Lower leg skin (tissue), 4 donors: ENCODE measurements around the gene ZNF462. TPM values are rescaled to one million over a fixed set of nuclear protein-coding genes. Genes with fewer than 3 reads are reported as not detected.
A peak's percentile ranks its signal among the peaks of the same experiment; 100 is the strongest.

ENCODE experiments used
- DNase-seq, 2 donors: peaks; one replicate each; pipeline ENCODE4 v3.0.0-alpha.2; 2019; ENCODE audit warnings: low spot score in 2 of 2
- H3K4me3 ChIP-seq: fragments of 200-600 bp; sonication (generic); 2 replicates; pipeline ENCODE4 v1.5.1; 2017; ENCODE audit warnings: mild to moderate bottlenecking, low read depth; ENCODE audit not compliant: poor library complexity, severe bottlenecking
- POLR2A ChIP-seq, 2 donors: fragments of 450-650 bp; IDR thresholded peaks; one replicate each; pipeline ENCODE4 v1.6.1; 2016 to 2017; ENCODE audit warnings: antibody characterized with exemption in 2 of 2, mild to moderate bottlenecking in 1 of 2, moderate library complexity in 1 of 2
- WGBS, 2 donors: methylation state at CpG; one replicate each; pipeline ENCODE4 v1.1.5; 2018; 5-methylcytosine and 5-hydroxymethylcytosine counted together
- intact Hi-C: fragments of 100-400 bp; cut with DNase I; formaldehyde crosslinking; loops from one replicate; pipeline ENCODE4 v1.15.0; 2023; ENCODE audit warnings: low total_unique reads
- total RNA-seq, 4 donors: library from RNA; depleted of rRNA; stranded (reverse); fragments of >200 nt; gene quantifications; one replicate each; pipeline ENCODE4 v1.1.0, GENCODE V29; 2016
- TF ChIP-seq, protein P1 (sequence below), 3 donors: fragments of 450-650 bp; IDR thresholded peaks; one replicate each; pipeline ENCODE4 v1.5.1; 2016; ENCODE audit warnings: antibody characterized with exemption in 3 of 3, mild to moderate bottlenecking in 3 of 3, moderate library complexity in 2 of 3

ZNF462 gene
- total RNA-seq, 4 donors from 2014 or later: 13.3 to 19.9 (median 16.2) TPM

DNA sequence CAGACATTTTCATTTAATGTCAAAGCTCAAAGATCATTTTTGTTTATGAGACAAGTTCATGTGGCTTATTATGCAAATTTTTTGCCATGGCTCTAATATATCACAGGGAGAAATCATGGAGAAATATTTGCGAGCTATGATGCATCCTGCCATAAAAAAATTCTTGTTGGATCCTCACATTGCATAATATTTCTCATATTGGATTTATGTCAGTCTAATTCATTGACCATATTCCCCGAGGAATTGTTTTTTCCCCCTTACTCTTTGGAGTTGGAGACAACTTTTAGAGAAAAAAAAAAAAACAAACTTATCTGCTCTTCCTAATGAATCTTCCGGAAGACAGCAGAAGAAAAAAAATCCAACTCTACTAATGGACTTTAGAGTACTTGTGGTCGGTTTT, 4.3 kb downstream of the ZNF462 start:
- intact Hi-C loops: no loop called here
- DNase-seq: no peak
- no peak overlapping the region for H3K4me3 ChIP-seq
- 79 to 82% methylated on average over 4 of the region's 4 CpGs for WGBS, 2 donors
- TF ChIP-seq POLR2A (IDR thresholded peaks at IDR 0.05): no peak
- TF ChIP-seq, protein P1, sequence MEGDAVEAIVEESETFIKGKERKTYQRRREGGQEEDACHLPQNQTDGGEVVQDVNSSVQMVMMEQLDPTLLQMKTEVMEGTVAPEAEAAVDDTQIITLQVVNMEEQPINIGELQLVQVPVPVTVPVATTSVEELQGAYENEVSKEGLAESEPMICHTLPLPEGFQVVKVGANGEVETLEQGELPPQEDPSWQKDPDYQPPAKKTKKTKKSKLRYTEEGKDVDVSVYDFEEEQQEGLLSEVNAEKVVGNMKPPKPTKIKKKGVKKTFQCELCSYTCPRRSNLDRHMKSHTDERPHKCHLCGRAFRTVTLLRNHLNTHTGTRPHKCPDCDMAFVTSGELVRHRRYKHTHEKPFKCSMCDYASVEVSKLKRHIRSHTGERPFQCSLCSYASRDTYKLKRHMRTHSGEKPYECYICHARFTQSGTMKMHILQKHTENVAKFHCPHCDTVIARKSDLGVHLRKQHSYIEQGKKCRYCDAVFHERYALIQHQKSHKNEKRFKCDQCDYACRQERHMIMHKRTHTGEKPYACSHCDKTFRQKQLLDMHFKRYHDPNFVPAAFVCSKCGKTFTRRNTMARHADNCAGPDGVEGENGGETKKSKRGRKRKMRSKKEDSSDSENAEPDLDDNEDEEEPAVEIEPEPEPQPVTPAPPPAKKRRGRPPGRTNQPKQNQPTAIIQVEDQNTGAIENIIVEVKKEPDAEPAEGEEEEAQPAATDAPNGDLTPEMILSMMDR (IDR thresholded peaks at IDR 0.05): no peak

DNA sequence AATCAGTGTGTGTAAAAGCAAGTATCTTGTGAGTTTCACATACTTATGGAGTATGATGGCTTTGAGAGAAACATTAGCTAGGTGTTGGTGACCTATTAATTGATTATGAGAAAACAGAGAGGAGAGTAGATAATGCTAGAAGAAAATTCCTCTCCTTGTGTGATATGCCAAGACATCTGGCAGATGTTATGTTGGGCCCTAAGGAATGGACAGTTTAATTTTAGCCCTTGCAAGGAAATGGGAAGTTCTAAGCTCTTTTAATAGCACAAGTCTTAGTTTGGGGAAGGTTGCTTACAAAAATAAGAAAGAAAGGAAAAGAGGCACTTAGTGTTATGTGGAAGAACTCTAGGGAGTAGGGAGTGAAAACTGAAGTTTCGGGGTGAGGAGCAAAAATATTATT, 5.1 kb downstream of the ZNF462 start:
- TF ChIP-seq, protein P1 (IDR thresholded peaks at IDR 0.05): no peak
- no peak for TF ChIP-seq POLR2A (IDR thresholded peaks at IDR 0.05)
- 62 to 67% methylated on average over 1 of the region's 1 CpG for WGBS, 2 donors
- DNase-seq: no peak
- intact Hi-C loops: no loop called here
- H3K4me3 ChIP-seq: no peak overlapping the region

DNA sequence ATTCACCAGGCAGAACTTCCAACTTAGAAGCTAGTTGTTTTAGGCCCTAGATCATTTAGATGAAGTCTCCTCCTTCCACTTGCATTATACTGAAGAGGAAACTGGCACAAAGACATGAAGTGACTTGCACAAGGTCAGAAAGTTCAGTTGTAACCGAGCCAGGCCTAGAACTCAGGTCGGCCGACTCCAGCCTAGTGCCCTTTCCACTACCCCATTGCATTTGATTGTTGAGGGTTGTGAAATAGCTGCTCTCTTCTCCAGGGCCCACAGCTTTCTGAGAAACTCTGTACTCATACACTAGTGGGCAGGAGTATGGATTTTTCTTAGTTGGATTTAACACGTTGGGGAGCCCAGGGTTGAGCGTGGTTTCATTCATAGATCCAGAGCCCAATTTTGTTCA, 5.6 kb downstream of the ZNF462 start:
- intact Hi-C loops: no loop called here
- TF ChIP-seq POLR2A (IDR thresholded peaks at IDR 0.05): no peak
- TF ChIP-seq, protein P1 (IDR thresholded peaks at IDR 0.05): no peak
- no peak for DNase-seq
- H3K4me3 ChIP-seq: no peak overlapping the region
- WGBS, 2 donors: 26 to 46% methylated on average over 5 of the region's 5 CpGs

DNA sequence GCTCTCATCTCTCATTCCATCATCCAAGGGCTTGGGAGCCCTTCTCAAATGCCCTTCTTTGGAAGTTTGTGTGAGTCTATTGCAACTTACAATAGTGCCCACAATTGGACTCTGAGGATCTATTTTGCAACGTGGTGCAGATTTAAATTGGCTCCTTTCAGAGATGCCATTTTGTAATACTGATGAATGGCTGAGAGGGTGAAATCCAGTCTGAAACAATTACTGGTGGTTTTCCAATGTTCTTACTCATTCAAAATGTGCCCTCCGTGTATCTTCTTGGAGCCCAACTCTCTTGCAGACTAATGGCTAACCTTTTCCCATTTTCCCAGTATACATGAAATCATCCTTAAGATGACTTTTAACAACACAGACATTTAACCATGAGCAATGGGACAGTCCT, 6.1 kb downstream of the ZNF462 start:
- TF ChIP-seq, protein P1 (IDR thresholded peaks at IDR 0.05): no peak
- TF ChIP-seq POLR2A (IDR thresholded peaks at IDR 0.05): no peak
- DNase-seq: no peak
- WGBS, 2 donors: 14 to 18% methylated on average over 2 of the region's 2 CpGs
- intact Hi-C loops: no loop called here
- no peak overlapping the region for H3K4me3 ChIP-seq

DNA sequence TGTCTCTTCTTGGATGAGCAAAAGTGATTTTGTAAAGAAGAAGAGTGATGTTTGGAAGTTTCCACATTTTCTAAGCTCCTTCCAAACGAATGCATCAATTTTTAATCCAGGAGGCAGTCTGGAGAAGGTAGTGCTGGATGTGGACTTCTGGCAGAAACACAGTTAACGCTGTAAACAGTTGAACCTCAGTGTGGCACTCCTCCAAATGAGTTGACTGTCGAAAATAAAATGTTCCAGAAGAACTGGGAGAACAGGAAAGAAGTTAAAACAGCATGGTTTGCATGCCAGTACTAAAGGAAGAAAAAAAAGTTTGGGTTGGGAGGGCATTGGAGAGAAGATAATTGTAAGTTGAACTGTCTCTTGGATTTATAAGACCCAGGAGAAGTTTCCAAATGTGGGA, 6.5 kb downstream of the ZNF462 start:
- WGBS, 2 donors: 13 to 23% methylated on average over 3 of the region's 3 CpGs
- TF ChIP-seq, protein P1 (IDR thresholded peaks at IDR 0.05): no peak
- TF ChIP-seq POLR2A (IDR thresholded peaks at IDR 0.05): no peak
- intact Hi-C loops: no loop called here
- DNase-seq: peak in 1 of 2 donors; percentile 51
- H3K4me3 ChIP-seq: no peak overlapping the region

DNA sequence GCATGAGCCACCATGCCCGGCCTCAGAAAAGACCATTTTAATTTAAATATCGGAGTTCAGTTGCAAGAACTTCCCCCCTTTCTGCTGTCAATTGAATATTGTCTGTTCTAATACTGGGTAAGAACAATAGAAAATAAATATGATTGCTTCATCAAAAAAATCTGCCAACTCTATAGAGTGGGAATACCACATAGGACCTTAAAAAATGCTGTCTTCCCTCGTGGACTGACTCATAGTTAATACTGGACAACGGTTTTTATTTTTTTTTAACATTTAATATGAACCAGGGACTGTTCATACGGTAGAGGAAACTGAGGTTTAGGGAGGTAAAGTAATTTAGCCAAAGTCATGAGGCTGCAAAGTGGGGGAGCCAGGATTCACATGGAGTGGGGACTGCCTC, 9.7 kb downstream of the ZNF462 start:
- no peak for DNase-seq
- no peak overlapping the region for H3K4me3 ChIP-seq
- intact Hi-C loops: no loop called here
- TF ChIP-seq, protein P1 (IDR thresholded peaks at IDR 0.05): no peak
- no peak for TF ChIP-seq POLR2A (IDR thresholded peaks at IDR 0.05)
- 87 to 89% methylated on average over 5 of the region's 5 CpGs for WGBS, 2 donors
